HFF-Myc (cell line): Measurements from ENCODE around the gene USF3.

Experiments
- DNase-seq: peaks from one replicate; pipeline ENCODE4 v3.0.0-alpha.2; 2011; ENCODE audit warnings: low read depth; ENCODE audit errors: extremely low read depth
- H3K4me3 ChIP-seq: replicated peaks from 2 replicates; pipeline ENCODE4 v1.5.1; 2011; ENCODE audit warnings: low read depth, mild to moderate bottlenecking, control low read depth, low read length
- CTCF ChIP-seq: IDR thresholded peaks from 2 replicates; pipeline ENCODE4 v1.5.1; 2012; ENCODE audit warnings: mild to moderate bottlenecking, low read depth, low read length, control low read depth; ENCODE audit errors: missing control alignments

Gene USF3

GRCh38 chr3:113717818-113718217, 21.4 kb upstream of the USF3 start:
- no peak overlapping the region for H3K4me3 ChIP-seq
- no peak for DNase-seq
- TF ChIP-seq CTCF: no peak

GRCh38 chr3:113717308-113717707, 20.9 kb upstream of the USF3 start:
- H3K4me3 ChIP-seq: no peak overlapping the region
- no peak for DNase-seq
- TF ChIP-seq CTCF: no peak

GRCh38 chr3:113714702-113715101, 18.3 kb upstream of the USF3 start:
- H3K4me3 ChIP-seq: no peak overlapping the region
- DNase-seq: no peak
- no peak for TF ChIP-seq CTCF

GRCh38 chr3:113712129-113712528, 15.7 kb upstream of the USF3 start:
- DNase-seq: no peak
- no peak overlapping the region for H3K4me3 ChIP-seq
- no peak for TF ChIP-seq CTCF

- DNase-seq: no peak
- TF ChIP-seq CTCF: no peak
- H3K4me3 ChIP-seq: no peak overlapping the region
Measured at GRCh38 chr3:113707835-113708234, 11.4 kb upstream of the USF3 start.

- no peak for TF ChIP-seq CTCF
- no peak overlapping the region for H3K4me3 ChIP-seq
- DNase-seq: no peak
Measured at GRCh38 chr3:113698956-113699355, 2.5 kb upstream of the USF3 start.

GRCh38 chr3:113698213-113698742, 1.8 kb upstream of the USF3 start:
- no peak for TF ChIP-seq CTCF
- no peak for DNase-seq
- H3K4me3 ChIP-seq: no peak overlapping the region
